ENCODE measurements around the gene GABARAP.

The GABARAP gene

DNA sequence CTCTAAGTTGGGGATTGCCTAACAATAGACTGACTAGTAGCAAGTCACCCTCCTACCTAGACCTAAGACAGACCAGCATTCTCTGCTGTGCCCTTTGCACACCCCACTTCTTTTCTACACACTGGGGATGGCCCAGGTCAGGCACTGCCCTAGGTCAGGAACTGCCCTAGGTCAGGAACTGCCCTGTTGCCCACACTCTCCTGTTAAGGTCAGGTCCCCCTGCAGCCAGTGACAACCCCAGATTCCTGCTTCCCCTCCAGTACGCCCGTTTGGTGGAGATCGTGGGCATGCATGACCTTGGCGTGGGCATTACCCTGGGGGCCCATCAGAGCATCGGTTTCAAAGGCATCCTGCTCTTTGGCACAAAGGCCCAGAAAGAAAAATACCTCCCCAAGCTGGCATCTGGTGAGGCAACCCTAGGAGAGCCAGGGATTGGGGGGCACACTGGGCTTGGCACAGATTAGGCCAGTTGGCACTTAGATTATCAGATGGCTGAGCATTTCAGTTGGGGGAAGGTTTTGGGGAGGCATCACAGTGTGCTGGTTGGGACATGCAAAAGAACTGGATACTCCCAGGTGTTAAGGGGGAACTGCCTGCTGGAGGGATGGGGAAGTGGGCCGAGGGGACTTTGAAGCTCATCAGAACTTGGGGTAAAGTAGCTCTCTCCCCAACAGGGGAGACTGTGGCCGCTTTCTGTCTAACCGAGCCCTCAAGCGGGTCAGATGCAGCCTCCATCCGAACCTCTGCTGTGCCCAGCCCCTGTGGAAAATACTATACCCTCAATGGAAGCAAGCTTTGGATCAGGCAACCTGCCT lies 20.8 kb downstream of the GABARAP start:
- no peak for DNase-seq (ENCODE audit: low spot score)

DNA sequence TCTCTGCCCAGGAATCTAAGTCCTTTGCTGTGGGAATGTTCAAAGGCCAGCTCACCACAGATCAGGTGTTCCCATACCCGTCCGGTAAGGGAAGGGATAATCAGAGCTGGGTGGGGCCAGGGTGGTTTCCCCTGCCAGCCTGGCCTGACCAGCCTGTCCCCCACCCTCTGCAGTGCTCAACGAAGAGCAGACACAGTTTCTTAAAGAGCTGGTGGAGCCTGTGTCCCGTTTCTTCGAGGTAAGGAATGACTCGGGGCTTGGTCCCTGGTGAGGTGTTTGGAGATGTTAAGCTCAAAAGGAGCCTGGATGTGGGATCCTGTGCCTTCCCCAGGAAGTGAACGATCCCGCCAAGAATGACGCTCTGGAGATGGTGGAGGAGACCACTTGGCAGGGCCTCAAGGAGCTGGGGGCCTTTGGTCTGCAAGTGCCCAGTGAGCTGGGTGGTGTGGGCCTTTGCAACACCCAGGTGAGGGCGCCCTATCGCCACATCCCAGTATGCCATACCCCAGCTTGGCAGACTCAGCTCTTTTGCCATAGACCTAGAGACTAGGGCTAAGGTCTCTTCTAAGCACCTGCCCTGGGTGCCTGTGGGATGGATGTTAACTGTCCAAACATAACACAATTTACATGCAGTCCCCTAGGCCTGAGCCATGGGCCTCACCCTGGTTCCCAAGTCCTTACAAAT lies 21.5 kb downstream of the GABARAP start:
- DNase-seq (ENCODE audit: low spot score): peak; percentile 62

DNA sequence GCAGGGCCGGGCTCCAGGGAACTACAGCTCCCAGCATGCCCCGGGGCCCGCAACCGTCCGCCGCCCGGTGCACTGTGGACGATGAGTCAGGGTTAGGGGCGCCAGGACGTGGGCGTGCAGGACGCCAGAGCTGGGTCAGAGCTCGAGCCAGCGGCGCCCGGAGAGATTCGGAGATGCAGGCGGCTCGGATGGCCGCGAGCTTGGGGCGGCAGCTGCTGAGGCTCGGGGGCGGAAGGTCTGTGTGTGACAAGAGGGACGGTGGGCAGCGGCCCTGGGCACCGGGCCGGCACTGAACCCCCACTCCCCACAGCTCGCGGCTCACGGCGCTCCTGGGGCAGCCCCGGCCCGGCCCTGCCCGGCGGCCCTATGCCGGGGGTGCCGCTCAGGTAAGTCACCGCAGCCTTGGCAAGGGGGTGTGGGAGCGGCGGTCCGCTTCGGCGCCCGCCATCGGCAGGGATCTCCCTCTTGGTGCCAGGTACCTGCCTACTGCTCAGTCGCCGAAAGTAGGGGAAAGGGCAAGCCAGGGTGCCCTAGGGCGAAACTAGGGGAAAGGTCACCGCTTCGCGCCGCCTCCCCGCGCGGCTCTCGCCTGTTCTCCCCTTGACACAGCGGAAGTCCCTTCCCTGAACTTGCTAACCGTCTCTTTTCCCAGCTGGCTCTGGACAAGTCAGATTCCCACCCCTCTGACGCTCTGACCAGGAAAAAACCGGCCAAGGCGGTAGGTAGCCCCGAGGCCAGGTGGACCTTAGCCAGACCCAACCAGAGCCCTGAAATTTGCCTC lies 22.2 kb downstream of the GABARAP start, which contains the start of the genes ACADVL and DLG4:
TSS of gene ACADVL (plus strand) at position 127 of the 781 bp plus-strand sequence. CDS start at position 174, 47 bp downstream.
TSS of gene DLG4 (minus strand) at position 25 of the 781 bp plus-strand sequence.
- DNase-seq (ENCODE audit: low spot score): peak; percentile 67

DNA sequence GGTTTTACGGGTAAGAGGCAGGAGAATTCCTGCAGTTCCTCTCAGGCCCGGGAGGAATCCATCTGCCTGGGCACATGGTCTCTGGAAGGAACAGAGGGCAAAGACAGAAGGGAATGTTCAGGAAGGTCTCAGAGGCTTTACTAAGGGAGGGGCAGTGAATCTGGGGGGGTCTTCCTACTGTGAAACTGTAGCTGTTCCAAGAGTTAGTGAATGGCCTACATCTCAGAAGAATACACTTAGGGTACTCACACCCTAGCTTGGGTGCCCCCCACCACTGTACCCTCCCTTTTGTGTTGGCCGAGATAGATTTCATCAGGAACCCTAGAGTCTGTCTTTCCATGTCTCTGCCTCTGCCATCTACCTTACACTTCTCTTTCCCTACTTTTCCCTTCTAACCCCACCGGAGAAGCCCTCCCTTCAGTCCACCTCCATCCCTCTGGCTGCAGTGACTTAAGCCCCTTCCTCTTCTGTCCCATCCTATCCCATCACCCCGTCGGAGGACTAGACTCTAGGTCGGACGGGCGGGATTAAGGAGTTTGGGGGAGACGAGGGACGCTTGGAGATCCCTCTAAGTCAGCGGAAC lies 22.9 kb downstream of the GABARAP start:
- DNase-seq (ENCODE audit: low spot score): no peak

DNA sequence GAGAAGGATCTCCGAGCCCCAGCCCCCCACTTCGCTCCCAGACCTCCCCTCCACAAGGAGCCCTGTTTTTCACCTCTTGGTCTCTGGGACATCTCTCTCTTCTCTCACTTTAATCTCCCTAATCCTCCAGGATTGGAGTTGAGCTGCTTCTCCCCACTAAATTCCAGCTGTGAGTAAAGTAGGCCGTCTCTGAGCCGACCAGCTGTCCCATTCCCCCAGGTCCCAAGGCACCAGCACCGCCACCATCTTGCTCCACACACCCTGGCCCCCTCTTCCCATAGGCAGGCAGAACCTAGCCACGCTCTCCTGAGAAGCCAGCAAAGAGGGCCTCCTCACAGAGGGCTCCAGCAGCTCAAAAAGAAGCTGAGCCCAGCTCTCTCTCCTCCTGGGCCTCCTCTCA lies 23.5 kb downstream of the GABARAP start:
- DNase-seq (ENCODE audit: low spot score): no peak

DNA sequence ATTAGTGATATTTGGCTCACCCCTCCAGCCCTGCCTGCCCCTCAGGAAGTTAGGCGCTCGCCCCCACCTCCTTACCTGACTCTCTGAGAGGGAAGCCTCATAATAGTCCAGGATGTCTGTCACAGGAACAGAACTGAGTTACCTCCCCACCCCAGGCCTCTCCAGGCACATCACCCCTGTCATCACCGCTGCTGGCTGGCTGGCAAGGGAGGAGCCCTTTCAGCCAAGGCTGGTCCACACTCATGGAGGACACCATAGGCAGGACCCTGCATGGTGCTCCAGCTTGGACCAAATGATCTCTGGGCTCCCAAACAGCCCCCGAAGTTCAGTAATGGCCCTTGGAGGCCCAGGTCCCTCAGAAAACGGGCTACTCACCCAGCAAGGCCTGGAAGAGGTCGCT lies 24.1 kb downstream of the GABARAP start:
- peak; percentile 13 for DNase-seq (ENCODE audit: low spot score)

DNA sequence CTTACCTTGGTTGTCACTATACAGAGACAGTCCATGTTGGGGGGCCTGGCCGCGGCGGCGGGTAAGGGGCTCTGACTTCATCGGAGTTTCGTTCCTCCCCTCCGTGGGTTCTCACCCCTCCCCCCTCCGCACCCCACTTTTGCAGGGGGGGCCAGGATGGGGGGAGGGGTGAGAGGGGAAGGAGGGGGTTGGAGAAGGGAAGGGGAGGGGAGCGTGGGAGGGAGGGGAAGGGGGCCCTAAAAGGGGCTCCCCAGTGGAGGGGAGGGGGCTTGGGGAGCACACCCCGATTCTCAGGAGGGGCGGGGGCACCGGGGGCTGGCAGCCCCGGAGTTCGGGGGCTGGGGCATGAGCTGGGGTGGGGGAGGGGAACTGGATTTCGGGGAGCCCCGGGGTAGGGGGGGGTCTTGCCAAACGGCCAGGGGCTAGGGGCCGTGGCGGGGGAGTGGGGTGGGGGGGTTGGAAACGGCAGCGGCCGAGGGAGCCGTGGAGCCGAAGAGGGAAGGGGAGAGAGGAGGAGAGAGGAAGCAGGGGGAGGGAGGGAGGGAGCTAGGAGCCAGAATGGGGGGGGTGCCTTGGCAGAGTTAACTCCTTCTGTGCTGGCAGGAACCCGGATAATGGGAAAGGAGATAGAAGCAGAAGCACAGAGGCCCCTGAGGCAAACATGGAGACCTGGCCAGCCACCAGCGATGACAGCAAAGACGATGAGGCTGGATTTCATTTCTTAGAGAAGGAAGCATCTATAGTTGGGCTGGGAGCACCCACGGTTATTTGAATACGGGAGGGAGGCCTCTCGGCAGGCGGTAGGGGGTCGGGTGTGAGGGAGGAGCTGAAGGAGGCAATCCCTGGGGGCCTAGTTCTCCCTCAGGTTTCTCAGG lies 24.9 kb downstream of the GABARAP start:
- peak; percentile 55 for DNase-seq (ENCODE audit: low spot score)

DNA sequence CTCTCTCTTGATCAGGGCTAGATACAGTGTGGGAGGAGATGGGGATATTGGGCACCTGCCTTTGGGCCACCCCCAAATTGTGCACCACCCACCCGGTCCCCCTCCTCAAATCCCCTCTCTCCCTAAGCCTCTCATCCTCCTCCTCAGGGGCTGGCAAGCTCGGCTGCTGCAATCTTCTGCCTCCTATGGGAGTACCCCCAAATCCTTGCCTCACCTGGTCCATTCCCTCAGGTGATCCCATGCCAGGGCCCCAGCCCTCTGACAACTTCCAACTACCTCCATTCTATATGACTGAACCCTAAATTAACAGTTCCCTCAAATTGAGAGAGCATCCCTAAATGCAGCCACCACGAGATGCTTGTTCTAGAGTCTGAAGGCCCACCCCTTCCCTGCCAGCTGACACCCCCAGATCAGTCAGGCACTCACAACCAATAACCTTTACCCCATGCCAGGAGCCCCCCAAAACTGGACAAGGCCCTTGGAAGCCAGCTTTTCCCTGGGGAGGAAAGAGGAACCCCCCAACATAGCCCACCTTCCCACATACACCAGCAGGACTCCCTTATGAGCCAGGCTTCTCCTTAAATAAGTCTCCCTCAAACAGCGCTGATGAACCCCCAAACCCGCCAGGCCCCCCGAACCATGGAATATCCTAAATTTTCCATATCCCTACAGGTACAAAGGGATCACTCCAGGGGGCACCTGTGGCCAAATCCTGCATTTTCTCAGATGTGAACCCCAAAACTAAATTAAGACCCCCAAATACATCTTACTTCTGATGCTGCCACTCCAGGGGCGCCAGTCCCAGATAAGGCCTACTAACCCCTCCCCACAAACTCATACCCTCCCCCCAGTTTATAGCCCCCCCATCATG lies 25.8 kb downstream of the GABARAP start:
- no peak for DNase-seq (ENCODE audit: low spot score)

DNA sequence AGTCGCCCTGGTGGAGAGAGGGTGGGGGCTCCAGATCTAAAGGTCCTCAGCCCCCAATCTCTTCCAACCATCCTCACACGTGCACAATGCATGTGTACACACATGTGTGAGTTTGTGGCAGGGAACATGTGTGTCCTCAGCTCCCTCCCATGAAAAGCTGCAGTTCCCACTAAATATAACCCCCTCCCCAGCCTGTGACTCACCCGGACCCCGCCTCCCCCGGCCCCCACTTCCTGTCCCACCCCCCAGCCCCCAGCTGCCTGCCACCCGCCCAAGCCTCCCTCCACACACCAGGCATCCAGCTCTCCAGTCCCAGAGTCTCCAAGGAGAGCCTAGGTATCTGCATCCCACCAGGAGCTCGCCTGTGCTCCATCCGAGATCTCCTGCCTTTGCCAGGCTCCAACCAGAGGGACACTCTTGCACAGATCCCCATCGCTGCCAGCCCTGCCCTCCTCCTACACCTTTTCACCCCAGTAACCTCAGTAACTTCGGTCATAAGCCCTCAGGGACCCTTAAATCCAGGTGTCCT lies 26.5 kb downstream of the GABARAP start:
- DNase-seq (ENCODE audit: low spot score): peak; percentile 26

DNA sequence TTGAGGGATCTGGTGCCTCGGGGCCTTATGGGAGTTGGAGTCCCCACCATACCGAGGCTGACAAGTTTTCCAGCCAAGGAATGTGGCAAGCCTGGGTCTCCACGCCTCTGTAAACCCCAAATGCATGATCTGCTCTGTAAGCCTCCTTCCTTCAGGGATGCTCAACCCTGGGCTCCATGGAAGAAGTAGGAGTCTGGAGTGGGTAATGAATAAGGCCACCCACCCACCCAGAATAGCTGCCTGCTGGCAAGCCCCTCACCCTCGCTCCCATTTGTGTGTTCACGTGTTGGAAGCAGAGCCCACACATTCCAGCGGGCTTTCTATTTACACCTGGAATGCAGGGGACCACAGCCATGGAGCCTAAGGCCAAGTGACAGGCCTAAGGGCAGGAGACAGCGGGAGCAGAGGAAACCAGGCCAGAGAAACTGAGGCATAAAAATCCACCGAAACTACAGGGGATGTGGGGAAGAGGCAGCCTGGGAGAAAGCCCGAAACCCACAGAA lies 27.1 kb downstream of the GABARAP start:
- no peak for DNase-seq (ENCODE audit: low spot score)

DNA sequence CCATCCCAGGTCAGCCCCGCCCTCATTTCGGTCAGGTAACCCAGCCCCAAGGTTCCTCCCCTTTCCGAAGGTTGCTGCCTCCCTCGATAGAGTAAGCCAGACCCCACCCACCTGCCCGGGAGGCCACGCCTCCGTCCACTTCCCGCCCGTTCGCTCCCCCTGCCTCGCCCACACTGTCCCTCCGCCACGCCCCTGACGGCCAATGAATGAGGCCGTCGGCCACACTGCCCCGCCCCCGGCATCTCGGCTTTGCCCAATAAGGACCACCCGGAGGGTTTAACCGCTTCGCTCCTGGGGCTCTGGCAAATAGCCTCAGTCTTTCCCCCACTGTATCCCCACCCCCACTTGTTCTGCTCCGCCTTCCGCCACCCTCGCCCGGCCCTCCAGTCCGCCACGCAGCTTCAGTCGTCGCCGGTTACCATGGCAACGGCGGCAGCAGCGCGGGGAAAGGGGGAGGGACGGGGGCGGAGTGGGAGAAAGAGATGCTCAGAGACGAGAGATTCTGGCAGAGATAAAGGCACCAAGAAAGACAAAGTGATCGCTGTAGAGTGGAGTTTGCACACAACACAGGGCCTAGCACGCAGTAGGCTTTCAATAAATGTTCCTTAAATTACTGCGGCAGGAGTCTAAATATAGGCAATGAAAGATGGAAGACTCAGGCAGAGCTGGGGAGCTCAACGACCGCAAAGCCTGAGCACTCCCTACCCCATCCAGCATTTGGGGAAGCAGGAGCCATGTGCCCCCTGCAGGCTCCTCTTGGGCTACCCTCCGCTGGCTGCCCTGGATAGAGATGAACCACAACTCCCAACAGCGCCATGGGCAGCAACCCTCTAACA lies 27.7 kb downstream of the GABARAP start:
- peak; percentile 96 for DNase-seq (ENCODE audit: low spot score)

DNA sequence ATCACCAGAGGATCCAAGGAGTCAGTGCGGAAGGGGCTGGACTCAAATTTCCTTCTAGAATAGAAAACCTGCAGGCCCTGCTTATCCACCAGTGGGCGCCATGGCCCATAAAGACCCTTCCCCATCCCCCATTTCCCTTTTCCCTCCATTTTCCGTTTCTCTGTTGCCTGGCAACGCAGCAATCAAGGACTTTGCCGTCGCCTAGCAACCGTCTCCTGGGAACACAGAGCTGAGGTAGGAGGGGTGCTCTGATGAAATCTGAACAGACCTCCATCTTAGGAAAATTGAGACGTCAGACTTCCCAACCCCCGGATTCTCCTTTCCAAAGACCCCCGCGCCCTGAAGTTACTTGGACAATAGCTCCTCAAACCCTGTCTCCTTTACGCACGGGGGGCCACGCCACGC lies 28.4 kb downstream of the GABARAP start:
- peak; percentile 81 for DNase-seq (ENCODE audit: low spot score)

DNA sequence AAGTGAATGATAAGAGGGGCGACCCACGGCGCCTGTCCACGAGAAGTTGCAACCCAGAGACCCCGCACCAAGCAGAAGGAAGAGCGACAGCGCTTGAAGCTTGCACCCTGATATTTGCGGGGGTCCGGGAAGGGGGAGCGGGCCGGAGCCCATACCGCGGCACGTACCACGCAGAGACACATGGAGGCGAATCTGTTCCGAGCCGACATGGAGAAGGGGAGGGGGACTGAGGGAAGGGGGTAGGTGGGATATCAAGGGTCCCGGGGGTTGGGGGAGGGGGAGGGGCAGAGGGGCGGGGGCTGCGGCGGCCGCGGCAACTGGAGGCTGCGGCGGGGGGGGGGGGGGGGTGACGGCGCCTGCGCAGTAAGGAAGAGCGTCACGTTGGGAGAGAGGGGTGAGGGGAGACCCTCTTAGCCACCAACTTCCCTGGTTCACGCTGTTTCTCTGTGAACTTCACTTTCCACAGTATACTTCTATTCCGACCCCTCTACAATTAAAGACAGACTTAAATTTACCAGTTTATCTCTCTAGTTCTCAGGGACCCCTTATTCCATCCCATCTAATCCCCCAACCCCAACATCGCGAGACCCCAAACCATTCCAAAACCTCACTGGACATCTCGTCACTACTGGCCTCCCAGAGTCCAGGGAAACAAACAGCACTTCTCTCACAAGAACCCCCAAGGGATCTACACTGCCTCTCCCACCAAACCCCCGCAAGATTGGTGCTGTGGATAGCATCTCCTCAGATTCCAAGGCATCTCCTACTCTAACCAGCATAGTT lies 30.6 kb downstream of the GABARAP start:
- no peak for DNase-seq (ENCODE audit: low spot score)

DNA sequence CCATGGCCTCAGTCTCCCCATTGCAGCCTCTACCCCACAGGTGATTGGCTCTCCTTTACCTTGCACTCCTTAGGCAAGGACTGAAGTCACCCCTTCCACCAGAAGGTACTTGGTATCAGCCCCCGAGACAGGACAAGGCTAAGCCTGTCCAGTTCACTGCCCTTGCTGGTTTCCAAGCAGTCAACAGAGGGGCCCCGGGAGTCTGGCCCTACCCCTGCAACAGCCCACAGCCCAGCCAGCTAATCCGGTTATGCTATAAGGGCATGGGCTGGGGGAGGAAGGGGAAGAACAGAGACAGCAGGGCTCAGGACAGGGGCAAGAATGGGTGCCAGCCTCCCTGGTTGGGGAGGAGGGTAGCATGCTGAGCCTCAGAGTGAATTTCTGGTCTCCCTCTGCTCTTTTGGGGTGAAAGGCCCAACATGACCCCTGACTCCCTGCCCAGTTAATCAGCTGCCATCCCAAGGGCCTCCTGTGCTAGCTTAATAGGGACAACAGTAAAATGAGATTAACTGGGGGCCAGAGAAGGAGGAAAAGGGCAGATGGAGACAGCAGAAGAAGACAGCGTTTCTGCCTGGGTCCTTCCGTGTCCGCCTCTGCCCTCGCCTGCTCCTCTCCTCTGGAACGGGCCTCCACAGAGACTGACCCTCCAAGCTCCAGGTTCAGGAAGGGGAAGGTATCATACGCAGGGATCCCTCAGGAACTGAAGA lies 33.3 kb downstream of the GABARAP start:
- no peak for DNase-seq (ENCODE audit: low spot score)

DNA sequence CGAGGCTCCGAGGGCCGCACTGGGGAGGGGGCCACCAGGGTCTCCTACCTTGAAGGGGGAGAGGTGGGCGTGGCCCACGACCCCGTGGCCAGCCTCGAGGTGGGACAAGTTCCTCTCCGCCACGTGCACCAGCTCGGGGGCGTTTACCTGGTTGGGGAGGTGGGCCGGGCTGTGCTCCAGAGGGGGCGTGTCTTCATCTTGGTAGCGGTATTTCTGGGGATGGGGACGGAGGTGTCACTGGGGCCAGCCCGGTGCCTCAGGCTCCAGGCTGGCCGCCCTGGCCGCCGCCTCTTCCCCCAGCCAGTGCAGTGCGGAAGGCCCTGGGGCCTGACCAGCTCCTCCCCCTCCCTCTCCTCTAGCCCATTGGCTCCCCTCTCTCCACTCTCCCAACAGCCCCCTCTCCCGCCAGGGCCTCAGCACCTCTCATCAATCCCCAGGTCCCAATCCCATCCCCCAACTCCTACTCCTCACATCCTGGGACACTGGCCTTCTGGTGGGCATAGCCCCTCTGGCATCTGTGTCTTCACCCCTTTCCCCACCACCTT lies 34.1 kb downstream of the GABARAP start:
- no peak for DNase-seq (ENCODE audit: low spot score)

DNA sequence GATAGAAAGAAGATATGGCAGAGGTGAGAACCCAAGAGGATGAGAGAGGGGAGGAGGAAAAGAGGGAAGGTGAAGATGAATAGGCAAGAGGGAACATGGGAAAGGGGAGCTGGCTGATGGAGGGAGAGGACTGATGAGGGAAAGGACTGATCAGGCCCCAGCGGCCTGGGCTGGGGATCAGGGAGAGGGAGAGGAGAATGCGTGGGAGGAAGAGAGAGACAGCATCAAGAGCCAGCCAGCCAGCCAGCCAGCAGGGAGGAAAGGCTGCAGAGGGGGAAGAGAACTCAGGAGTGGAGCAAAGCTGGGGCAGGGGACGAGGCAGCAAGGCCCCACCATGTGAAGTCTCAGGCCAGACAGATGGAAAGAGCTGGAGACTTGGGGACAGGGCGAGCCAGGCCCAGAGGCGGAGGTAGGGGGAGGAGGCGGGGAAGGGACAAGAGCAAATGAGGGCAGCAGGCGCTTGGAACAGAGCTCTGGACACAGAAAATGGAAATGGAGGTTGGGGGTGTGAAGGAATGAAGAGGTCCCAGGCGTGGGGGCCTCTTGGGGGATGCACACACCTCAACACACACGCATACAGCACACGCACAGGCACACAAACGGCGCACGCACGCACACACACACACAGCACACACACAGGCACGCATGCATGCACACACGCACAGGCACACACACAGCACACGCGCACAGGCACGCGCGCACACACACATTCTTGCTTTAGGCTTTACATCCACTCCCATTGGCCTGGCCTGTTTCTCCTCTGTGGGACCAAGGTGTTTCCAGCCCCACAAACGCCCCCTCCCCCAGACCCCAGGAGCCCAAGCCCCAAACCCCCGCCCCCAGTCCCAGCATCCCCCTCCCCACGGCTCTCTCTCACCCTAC lies 34.9 kb downstream of the GABARAP start:
- no peak for DNase-seq (ENCODE audit: low spot score)

Measured in NAMALWA (cell line).